HepG2 (cell line): ENCODE measurements around the gene PRMT7. TPM values are rescaled to one million over a fixed set of nuclear protein-coding genes. Genes with fewer than 3 reads are reported as not detected.

Source experiments
- ATAC-seq: fragments of 200-7000 bp; cut with Tn5 transposase; 3 replicates; pipeline ENCODE4 v1.9.1; 2020; ENCODE audit warnings: mild to moderate bottlenecking, moderate library complexity
- BruUV-seq: library from RNA; stranded (reverse); fragments of 400-500 nt; replicated peaks from 2 replicates; lab custom pipeline; 2021; lab: Mats Ljungman, UMichigan
- CTCF ChIA-PET: fragments of 300-600 bp; formaldehyde crosslinking; extraction: SDS; loops from one replicate; lab custom pipeline; 2021; ENCODE audit warnings: low total read pairs, inconsistent platforms, low intra/inter-chr PET ratio; lab: Yijun Ruan, JAX
- POLR2A ChIA-PET: fragments of 350-600 bp; sonication (Branson Sonifier 250); formaldehyde crosslinking; loops from one replicate; lab custom pipeline; 2020; ENCODE audit warnings: antibody characterized with exemption, inconsistent platforms; lab: Yijun Ruan, JAX
- DNase-seq: peaks from one replicate; pipeline ENCODE4 v3.0.0-alpha.2; 2015; ENCODE audit warnings: low spot score
- FAIRE-seq: peaks from 3 replicates; lab custom pipeline; 2011; peaks lifted over from hg19 to GRCh38; lab: Jason Lieb, UNC
- H2AFZ ChIP-seq: one replicate; pipeline ENCODE4 v1.6.1; 2011; ENCODE audit warnings: low read length, inconsistent platforms
- H3K27ac ChIP-seq: fragments of 300-600 bp; 3 replicates; pipeline ENCODE4 v1.8.0; 2011; ENCODE audit warnings: mixed run types, mild to moderate bottlenecking, mixed read lengths, low read length, inconsistent platforms; ENCODE audit not compliant: insufficient read depth; ENCODE audit errors: extremely low read length
- H3K27me3 ChIP-seq, 2 experiments: fragments of 200-600 bp in 1 of 2; 2 replicates in 1 of 2; 3 replicates in 1 of 2; pipeline versions ENCODE4 v1.6.0 to v1.8.0; 2011; ENCODE audit warnings: low read length in 2 of 2, mild to moderate bottlenecking in 2 of 2, moderate library complexity in 2 of 2, inconsistent platforms in 1 of 2; ENCODE audit not compliant: insufficient read depth in 2 of 2, control insufficient read depth in 1 of 2
- H3K36me3 ChIP-seq, 2 experiments: fragments of 200-600 bp in 1 of 2; replicated peaks in 1 of 2; 2 replicates in 1 of 2; 3 replicates in 1 of 2; pipeline versions ENCODE4 v1.5.1 to v1.8.0; 2011; ENCODE audit warnings: low read length in 2 of 2, inconsistent platforms in 1 of 2; ENCODE audit not compliant: insufficient read depth in 2 of 2, control insufficient read depth in 1 of 2
- H3K4me1 ChIP-seq: 2 replicates; pipeline ENCODE4 v1.5.1; 2012; ENCODE audit warnings: low read length, inconsistent platforms; ENCODE audit not compliant: insufficient read depth
- H3K4me2 ChIP-seq: 2 replicates; pipeline ENCODE4 v1.6.0; 2011; ENCODE audit warnings: low read depth, low read length, inconsistent platforms
- H3K4me3 ChIP-seq, 3 experiments: fragments of 200-600 bp in 1 of 3; sonication (generic), shearing (Covaris generic) in 1 of 3; replicated peaks in 1 of 3; 2 replicates each; pipeline ENCODE4 v1.5.1; 2011 to 2016; ENCODE audit warnings: low read length in 3 of 3, inconsistent platforms in 2 of 3, low read depth in 2 of 3, mild to moderate bottlenecking in 2 of 3, control low read depth in 1 of 3, mixed read lengths in 1 of 3; ENCODE audit not compliant: insufficient read depth in 1 of 3
- H3K79me2 ChIP-seq: one replicate; pipeline ENCODE4 v1.6.1; 2011; ENCODE audit warnings: low read length, inconsistent platforms; ENCODE audit not compliant: insufficient read depth
- H3K9ac ChIP-seq: 2 replicates; pipeline ENCODE4 v1.6.0; 2011; ENCODE audit warnings: mild to moderate bottlenecking, low read depth, low read length, inconsistent platforms; ENCODE audit not compliant: insufficient read depth
- H3K9me3 ChIP-seq: 2 replicates; pipeline ENCODE4 v1.5.1; 2012; ENCODE audit warnings: mild to moderate bottlenecking, low read length
- H4K20me1 ChIP-seq: 2 replicates; pipeline ENCODE4 v1.6.0; 2011; ENCODE audit warnings: inconsistent platforms, mild to moderate bottlenecking, low read length, moderate library complexity; ENCODE audit not compliant: insufficient read depth
- BCL6 ChIP-seq: IDR thresholded peaks from 2 replicates; pipeline ENCODE4 v1.6.1; 2016; ENCODE audit warnings: missing genetic modification reagents, missing compliant biosample characterization
- BHLHE40 ChIP-seq: IDR thresholded peaks from 2 replicates; pipeline ENCODE4 v1.6.1; 2011; ENCODE audit warnings: low read length, improper control_type of control experiment
- CENPX ChIP-seq: sonication (generic); formaldehyde crosslinking; IDR thresholded peaks from 2 replicates; pipeline ENCODE4 v1.9.0; 2021; ENCODE audit warnings: mild to moderate bottlenecking, missing genetic modification reagents, moderate library complexity
- FOXK1 ChIP-seq: sonication (generic); formaldehyde crosslinking; IDR thresholded peaks from 2 replicates; pipeline ENCODE4 v1.4.0; 2020; ENCODE audit warnings: low read depth, missing genetic modification reagents, borderline replicate concordance
- MAFK ChIP-seq, 2 experiments: IDR thresholded peaks in 1 of 2; conservative IDR thresholded peaks in 1 of 2; 2 replicates each; pipeline ENCODE4 v1.6.1; 2011; ENCODE audit warnings: improper control_type of control experiment in 2 of 2, low read length in 2 of 2
- NFATC3 ChIP-seq: sonication (generic); formaldehyde crosslinking; IDR thresholded peaks from 2 replicates; pipeline ENCODE4 v1.5.1; 2020; ENCODE audit warnings: mild to moderate bottlenecking, missing genetic modification reagents
- NR2F1 ChIP-seq, 2 experiments: fragments of 450-650 bp in 1 of 2; formaldehyde crosslinking in 1 of 2; IDR thresholded peaks; 2 replicates each; pipeline versions ENCODE4 v1.5.0 to v1.6.1; 2016 to 2020; ENCODE audit warnings: mild to moderate bottlenecking in 1 of 2, missing compliant biosample characterization in 1 of 2, missing genetic modification reagents in 1 of 2, moderate library complexity in 1 of 2
- ZNF30 ChIP-seq: sonication (generic); formaldehyde crosslinking; IDR thresholded peaks from 2 replicates; pipeline ENCODE4 v1.5.0; 2020; ENCODE audit warnings: mild to moderate bottlenecking, missing genetic modification reagents
- ZNF562 ChIP-seq: sonication (generic); formaldehyde crosslinking; IDR thresholded peaks from 2 replicates; pipeline ENCODE4 v1.8.0; 2022; ENCODE audit warnings: missing genetic modification reagents, borderline replicate concordance
- ZNF572 ChIP-seq: sonication (generic); formaldehyde crosslinking; IDR thresholded peaks from 2 replicates; pipeline ENCODE4 v1.5.1; 2020; ENCODE audit warnings: mild to moderate bottlenecking, missing genetic modification reagents
- ZNF616 ChIP-seq: sonication (generic); formaldehyde crosslinking; IDR thresholded peaks from 2 replicates; pipeline ENCODE4 v1.5.0; 2020; ENCODE audit warnings: low read depth, mild to moderate bottlenecking, missing genetic modification reagents
- WGBS: methylation state at CpG from one replicate; pipeline ENCODE4 v1.1.6; 2017; ENCODE audit warnings: low lambda C conversion rate; 5-methylcytosine and 5-hydroxymethylcytosine counted together
- in situ Hi-C: cut with HindIII; loops from 2 replicates; pipeline ENCODE4 v1.10.0; 2017; ENCODE audit warnings: low pct_unique_long_range_greater_than_20kb; ENCODE audit not compliant: extremely low pct_ligation_motif_present
- intact Hi-C: fragments of 100-400 bp; cut with micrococcal nuclease; formaldehyde crosslinking; loops from one replicate; pipeline ENCODE4 v1.10.0; 2022; ENCODE audit not compliant: unreplicated experiment
- polyA plus RNA-seq, 8 experiments: library from polyadenylated mRNA; depleted of rRNA in 3 of 8; stranded (reverse) in 7 of 8; unstranded in 1 of 8; fragments of >200 nt; fragmentation: Illumina TruSeq in 4 of 8; extraction: Trizol in 4 of 8; gene quantifications; 2 replicates each; pipeline versions ENCODE4 v1.2.1 to v1.2.3, GENCODE V29; 2011 to 2016; ENCODE audit warnings: low read depth in 4 of 8, missing spikeins in 1 of 8, mixed read lengths in 1 of 8; ENCODE audit not compliant: insufficient read depth in 1 of 8
- total RNA-seq, 5 experiments: library from RNA; depleted of rRNA; stranded (reverse); fragments of >200 nt; fragmentation: Illumina TruSeq; extraction: Trizol; gene quantifications; 2 replicates each; pipeline ENCODE4 v1.2.3, GENCODE V29; 2016; ENCODE audit warnings: low read depth in 1 of 5
- TF ChIP-seq, protein P1 (sequence below): sonication (generic); formaldehyde crosslinking; IDR thresholded peaks from 2 replicates; pipeline ENCODE4 v1.5.1; 2020; ENCODE audit warnings: missing genetic modification reagents, mild to moderate bottlenecking, borderline replicate concordance
- TF ChIP-seq, protein P2 (sequence below): sonication (generic); formaldehyde crosslinking; IDR thresholded peaks from 2 replicates; pipeline ENCODE4 v1.4.0; 2020; ENCODE audit warnings: mild to moderate bottlenecking, missing genetic modification reagents
- TF ChIP-seq, protein P3 (sequence below): sonication (generic); formaldehyde crosslinking; IDR thresholded peaks from 2 replicates; pipeline ENCODE4 v1.5.0; 2020; ENCODE audit warnings: missing genetic modification reagents, mild to moderate bottlenecking, borderline replicate concordance
- TF ChIP-seq, protein P4 (sequence below): sonication (generic); formaldehyde crosslinking; IDR thresholded peaks from 2 replicates; pipeline ENCODE4 v1.4.0; 2020; ENCODE audit warnings: missing genetic modification reagents

Gene PRMT7
- total and polyA plus RNA-seq, 2 of the 13 experiments (the other 11 are each of a cell fraction or from before 2014, with no cell fraction given): 47.5 to 55.0 TPM

DNA sequence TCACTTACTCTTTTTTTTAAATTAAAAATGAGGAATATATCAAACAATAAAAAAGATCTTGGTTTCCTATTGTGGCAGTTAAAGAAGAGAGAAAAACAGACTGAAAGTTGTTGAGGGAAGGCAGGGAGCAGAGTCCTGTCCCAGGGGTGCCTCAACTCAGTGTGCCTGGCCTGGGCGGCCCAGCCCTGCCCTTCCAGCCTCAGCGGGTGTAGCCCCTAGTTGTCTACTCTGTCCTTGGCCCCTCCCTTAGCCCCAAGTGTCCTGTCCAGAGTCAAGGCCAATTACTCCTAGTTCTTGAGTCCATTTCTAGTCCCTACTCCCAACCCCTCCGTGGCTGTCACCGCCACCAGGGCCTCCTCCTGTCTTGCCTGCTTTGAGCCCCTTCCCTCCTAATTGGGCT is 85.0 kb downstream of the PRMT7 start:
- ATAC-seq (no peak), FAIRE-seq (no peak), DNase-seq (no peak)
- H3K27ac ChIP-seq: no peak overlapping the region
- no peaks in the 10 kb centered on the region for H4K20me1 ChIP-seq
- H3K27me3 ChIP-seq: peaks cover 4 to 18% of the 10 kb centered on the region in 2 experiments
- ChIA-PET POLR2A (no interaction called here), CTCF (interaction anchor here (4.3 kb wide), 1 partner anchor 114 kb away, joined by 34 read pairs; no protein-coding TSS in a partner anchor)
- no peaks in the 10 kb centered on the region for H3K4me1 ChIP-seq
- 42% methylated on average over 4 of the region's 4 CpGs for WGBS
- in situ Hi-C loops: loop anchor here (5.0 kb wide), 1 partner anchor 116 kb away; no protein-coding TSS in a partner anchor
- H3K4me2 ChIP-seq: no peak overlapping the region
- no peak overlapping the region for H3K9ac ChIP-seq
- H3K4me3 ChIP-seq: no peak overlapping the region
- H2AFZ ChIP-seq: no peak overlapping the region
- TF ChIP-seq, protein P1, sequence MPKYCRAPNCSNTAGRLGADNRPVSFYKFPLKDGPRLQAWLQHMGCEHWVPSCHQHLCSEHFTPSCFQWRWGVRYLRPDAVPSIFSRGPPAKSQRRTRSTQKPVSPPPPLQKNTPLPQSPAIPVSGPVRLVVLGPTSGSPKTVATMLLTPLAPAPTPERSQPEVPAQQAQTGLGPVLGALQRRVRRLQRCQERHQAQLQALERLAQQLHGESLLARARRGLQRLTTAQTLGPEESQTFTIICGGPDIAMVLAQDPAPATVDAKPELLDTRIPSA: no peak
- TF ChIP-seq, protein P2, sequence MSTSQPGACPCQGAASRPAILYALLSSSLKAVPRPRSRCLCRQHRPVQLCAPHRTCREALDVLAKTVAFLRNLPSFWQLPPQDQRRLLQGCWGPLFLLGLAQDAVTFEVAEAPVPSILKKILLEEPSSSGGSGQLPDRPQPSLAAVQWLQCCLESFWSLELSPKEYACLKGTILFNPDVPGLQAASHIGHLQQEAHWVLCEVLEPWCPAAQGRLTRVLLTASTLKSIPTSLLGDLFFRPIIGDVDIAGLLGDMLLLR (CRISPR knock-in tag): no peak
- no peak for TF ChIP-seq BCL6 (CRISPR knock-in tag)
- TF ChIP-seq NR2F1 (CRISPR knock-in tag; IDR thresholded peaks at IDR 0.05): no peak
- no peak for TF ChIP-seq FOXK1 (CRISPR knock-in tag)
- TF ChIP-seq NFATC3 (CRISPR knock-in tag): no peak
- TF ChIP-seq ZNF30 (CRISPR knock-in tag): no peak
- TF ChIP-seq, protein P3, sequence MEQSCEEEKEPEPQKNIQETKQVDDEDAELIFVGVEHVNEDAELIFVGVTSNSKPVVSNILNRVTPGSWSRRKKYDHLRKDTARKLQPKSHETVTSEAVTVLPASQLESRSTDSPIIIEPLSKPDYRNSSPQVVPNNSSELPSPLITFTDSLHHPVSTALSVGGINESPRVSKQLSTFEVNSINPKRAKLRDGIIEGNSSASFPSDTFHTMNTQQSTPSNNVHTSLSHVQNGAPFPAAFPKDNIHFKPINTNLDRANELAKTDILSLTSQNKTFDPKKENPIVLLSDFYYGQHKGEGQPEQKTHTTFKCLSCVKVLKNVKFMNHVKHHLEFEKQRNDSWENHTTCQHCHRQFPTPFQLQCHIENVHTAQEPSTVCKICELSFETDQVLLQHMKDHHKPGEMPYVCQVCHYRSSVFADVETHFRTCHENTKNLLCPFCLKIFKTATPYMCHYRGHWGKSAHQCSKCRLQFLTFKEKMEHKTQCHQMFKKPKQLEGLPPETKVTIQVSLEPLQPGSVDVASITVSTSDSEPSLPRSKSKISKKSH (CRISPR knock-in tag): no peak
- no peak for TF ChIP-seq ZNF616 (CRISPR knock-in tag)
- no peak for TF ChIP-seq CENPX (CRISPR knock-in tag)
- no peak for TF ChIP-seq MAFK (conservative IDR thresholded peaks at IDR 0.05 in 1 of 2, IDR thresholded peaks at IDR 0.05 in 1 of 2; ENCODE audit: low read length in 2 of 2)
- no peak for TF ChIP-seq ZNF562 (CRISPR knock-in tag)
- TF ChIP-seq BHLHE40: no peak
- TF ChIP-seq, protein P4, sequence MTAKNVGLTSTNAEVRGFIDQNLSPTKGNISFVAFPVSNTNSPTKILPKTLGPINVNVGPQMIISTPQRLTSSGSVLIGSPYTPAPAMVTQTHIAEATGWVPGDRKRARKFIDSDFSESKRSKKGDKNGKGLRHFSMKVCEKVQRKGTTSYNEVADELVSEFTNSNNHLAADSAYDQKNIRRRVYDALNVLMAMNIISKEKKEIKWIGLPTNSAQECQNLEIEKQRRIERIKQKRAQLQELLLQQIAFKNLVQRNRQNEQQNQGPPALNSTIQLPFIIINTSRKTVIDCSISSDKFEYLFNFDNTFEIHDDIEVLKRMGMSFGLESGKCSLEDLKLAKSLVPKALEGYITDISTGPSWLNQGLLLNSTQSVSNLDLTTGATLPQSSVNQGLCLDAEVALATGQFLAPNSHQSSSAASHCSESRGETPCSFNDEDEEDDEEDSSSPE (CRISPR knock-in tag): no peak
- TF ChIP-seq ZNF572 (CRISPR knock-in tag): no peak
- no peaks in the 10 kb centered on the region for H3K9me3 ChIP-seq
- intact Hi-C loops: loop anchor here (1.0 kb wide), 1 partner anchor 114 kb away; no protein-coding TSS in a partner anchor
- BruUV-seq: no TSS peak
- H3K36me3 ChIP-seq: no peaks in the 10 kb centered on the region
- H3K79me2 ChIP-seq: no peaks in the 10 kb centered on the region
